HepG2 (cell line): Measurements from ENCODE around the gene TBRG4. TPM values are rescaled to one million over a fixed set of nuclear protein-coding genes. Genes with fewer than 3 reads are reported as not detected.

ENCODE experiments used
- ATAC-seq: fragments of 200-7000 bp; cut with Tn5 transposase; 3 replicates; pipeline ENCODE4 v1.9.1; 2020; ENCODE audit warnings: mild to moderate bottlenecking, moderate library complexity
- BruUV-seq: library from RNA; stranded (reverse); fragments of 400-500 nt; replicated peaks from 2 replicates; lab custom pipeline; 2021; lab: Mats Ljungman, UMichigan
- CTCF ChIA-PET: fragments of 300-600 bp; formaldehyde crosslinking; extraction: SDS; loops from one replicate; lab custom pipeline; 2021; ENCODE audit warnings: low total read pairs, inconsistent platforms, low intra/inter-chr PET ratio; lab: Yijun Ruan, JAX
- POLR2A ChIA-PET: fragments of 350-600 bp; sonication (Branson Sonifier 250); formaldehyde crosslinking; loops from one replicate; lab custom pipeline; 2020; ENCODE audit warnings: antibody characterized with exemption, inconsistent platforms; lab: Yijun Ruan, JAX
- DNase-seq: peaks from one replicate; pipeline ENCODE4 v3.0.0-alpha.2; 2015; ENCODE audit warnings: low spot score
- FAIRE-seq: peaks from 3 replicates; lab custom pipeline; 2011; peaks lifted over from hg19 to GRCh38; lab: Jason Lieb, UNC
- H2AFZ ChIP-seq: one replicate; pipeline ENCODE4 v1.6.1; 2011; ENCODE audit warnings: low read length, inconsistent platforms
- H3K27ac ChIP-seq: fragments of 300-600 bp; 3 replicates; pipeline ENCODE4 v1.8.0; 2011; ENCODE audit warnings: mixed run types, mild to moderate bottlenecking, mixed read lengths, low read length, inconsistent platforms; ENCODE audit not compliant: insufficient read depth; ENCODE audit errors: extremely low read length
- H3K27me3 ChIP-seq, 2 experiments: fragments of 200-600 bp in 1 of 2; 2 replicates in 1 of 2; 3 replicates in 1 of 2; pipeline versions ENCODE4 v1.6.0 to v1.8.0; 2011; ENCODE audit warnings: low read length in 2 of 2, mild to moderate bottlenecking in 2 of 2, moderate library complexity in 2 of 2, inconsistent platforms in 1 of 2; ENCODE audit not compliant: insufficient read depth in 2 of 2, control insufficient read depth in 1 of 2
- H3K36me3 ChIP-seq, 2 experiments: fragments of 200-600 bp in 1 of 2; replicated peaks in 1 of 2; 2 replicates in 1 of 2; 3 replicates in 1 of 2; pipeline versions ENCODE4 v1.5.1 to v1.8.0; 2011; ENCODE audit warnings: low read length in 2 of 2, inconsistent platforms in 1 of 2; ENCODE audit not compliant: insufficient read depth in 2 of 2, control insufficient read depth in 1 of 2
- H3K4me1 ChIP-seq: 2 replicates; pipeline ENCODE4 v1.5.1; 2012; ENCODE audit warnings: low read length, inconsistent platforms; ENCODE audit not compliant: insufficient read depth
- H3K4me2 ChIP-seq: 2 replicates; pipeline ENCODE4 v1.6.0; 2011; ENCODE audit warnings: low read depth, low read length, inconsistent platforms
- H3K4me3 ChIP-seq, 3 experiments: fragments of 200-600 bp in 1 of 3; sonication (generic), shearing (Covaris generic) in 1 of 3; replicated peaks in 1 of 3; 2 replicates each; pipeline ENCODE4 v1.5.1; 2011 to 2016; ENCODE audit warnings: low read length in 3 of 3, inconsistent platforms in 2 of 3, low read depth in 2 of 3, mild to moderate bottlenecking in 2 of 3, control low read depth in 1 of 3, mixed read lengths in 1 of 3; ENCODE audit not compliant: insufficient read depth in 1 of 3
- H3K79me2 ChIP-seq: one replicate; pipeline ENCODE4 v1.6.1; 2011; ENCODE audit warnings: low read length, inconsistent platforms; ENCODE audit not compliant: insufficient read depth
- H3K9ac ChIP-seq: 2 replicates; pipeline ENCODE4 v1.6.0; 2011; ENCODE audit warnings: mild to moderate bottlenecking, low read depth, low read length, inconsistent platforms; ENCODE audit not compliant: insufficient read depth
- H3K9me3 ChIP-seq: 2 replicates; pipeline ENCODE4 v1.5.1; 2012; ENCODE audit warnings: mild to moderate bottlenecking, low read length
- H4K20me1 ChIP-seq: 2 replicates; pipeline ENCODE4 v1.6.0; 2011; ENCODE audit warnings: inconsistent platforms, mild to moderate bottlenecking, low read length, moderate library complexity; ENCODE audit not compliant: insufficient read depth
- CENPT ChIP-seq: sonication (generic); formaldehyde crosslinking; IDR thresholded peaks from 2 replicates; pipeline ENCODE4 v1.8.0; 2022; ENCODE audit warnings: low read depth, mild to moderate bottlenecking, moderate library complexity, missing genetic modification reagents
- FOXO1 ChIP-seq: sonication (generic); formaldehyde crosslinking; IDR thresholded peaks from 2 replicates; pipeline ENCODE4 v1.4.0; 2020; ENCODE audit warnings: missing genetic modification reagents
- HNRNPUL1 ChIP-seq: fragments of 200-400 bp; formaldehyde crosslinking; IDR thresholded peaks from 2 replicates; pipeline ENCODE4 v1.6.1; 2017; ENCODE audit warnings: low read depth, mild to moderate bottlenecking, low read length, moderate library complexity
- JUND ChIP-seq: sonication (generic); formaldehyde crosslinking; IDR thresholded peaks from 2 replicates; pipeline ENCODE4 v1.8.0; 2022; ENCODE audit warnings: mild to moderate bottlenecking, missing genetic modification reagents
- NCOA2 ChIP-seq: sonication (generic); formaldehyde crosslinking; IDR thresholded peaks from 2 replicates; pipeline ENCODE4 v1.8.0; 2022; ENCODE audit warnings: inconsistent platforms
- NFAT5 ChIP-seq: sonication (generic); formaldehyde crosslinking; IDR thresholded peaks from 2 replicates; pipeline ENCODE4 v1.4.0; 2020; ENCODE audit warnings: missing genetic modification reagents
- SKI ChIP-seq: fragments of 450-650 bp; IDR thresholded peaks from one replicate; pipeline ENCODE4 v1.6.1; 2018; ENCODE audit warnings: mild to moderate bottlenecking; ENCODE audit not compliant: partially characterized antibody
- ZNF331 ChIP-seq: sonication (generic); formaldehyde crosslinking; IDR thresholded peaks from 2 replicates; pipeline ENCODE4 v1.4.0; 2020; ENCODE audit warnings: missing genetic modification reagents
- ZNF512B ChIP-seq: sonication (generic); formaldehyde crosslinking; IDR thresholded peaks from 2 replicates; pipeline ENCODE4 v1.5.1; 2020; ENCODE audit warnings: missing genetic modification reagents, mild to moderate bottlenecking, borderline replicate concordance
- ZNF556 ChIP-seq: sonication (generic); formaldehyde crosslinking; IDR thresholded peaks from 2 replicates; pipeline ENCODE4 v1.4.0; 2020; ENCODE audit warnings: mild to moderate bottlenecking, missing genetic modification reagents, borderline replicate concordance
- ZNF589 ChIP-seq: sonication (generic); formaldehyde crosslinking; conservative IDR thresholded peaks from 2 replicates; pipeline ENCODE4 v1.8.0; 2022; ENCODE audit warnings: mild to moderate bottlenecking, moderate library complexity, missing genetic modification reagents
- WGBS: methylation state at CpG from one replicate; pipeline ENCODE4 v1.1.6; 2017; ENCODE audit warnings: low lambda C conversion rate; 5-methylcytosine and 5-hydroxymethylcytosine counted together
- in situ Hi-C: cut with HindIII; loops from 2 replicates; pipeline ENCODE4 v1.10.0; 2017; ENCODE audit warnings: low pct_unique_long_range_greater_than_20kb; ENCODE audit not compliant: extremely low pct_ligation_motif_present
- intact Hi-C: fragments of 100-400 bp; cut with micrococcal nuclease; formaldehyde crosslinking; loops from one replicate; pipeline ENCODE4 v1.10.0; 2022; ENCODE audit not compliant: unreplicated experiment
- polyA plus RNA-seq, 8 experiments: library from polyadenylated mRNA; depleted of rRNA in 3 of 8; stranded (reverse) in 7 of 8; unstranded in 1 of 8; fragments of >200 nt; fragmentation: Illumina TruSeq in 4 of 8; extraction: Trizol in 4 of 8; gene quantifications; 2 replicates each; pipeline versions ENCODE4 v1.2.1 to v1.2.3, GENCODE V29; 2011 to 2016; ENCODE audit warnings: low read depth in 4 of 8, missing spikeins in 1 of 8, mixed read lengths in 1 of 8; ENCODE audit not compliant: insufficient read depth in 1 of 8
- total RNA-seq, 5 experiments: library from RNA; depleted of rRNA; stranded (reverse); fragments of >200 nt; fragmentation: Illumina TruSeq; extraction: Trizol; gene quantifications; 2 replicates each; pipeline ENCODE4 v1.2.3, GENCODE V29; 2016; ENCODE audit warnings: low read depth in 1 of 5
- TF ChIP-seq, protein P1 (sequence below): sonication (generic); formaldehyde crosslinking; conservative IDR thresholded peaks from 2 replicates; pipeline ENCODE4 v1.4.0; 2020; ENCODE audit warnings: missing genetic modification reagents
- TF ChIP-seq, protein P2 (sequence below): sonication (generic); formaldehyde crosslinking; IDR thresholded peaks from 2 replicates; pipeline ENCODE4 v1.4.0; 2020; ENCODE audit warnings: mild to moderate bottlenecking, missing genetic modification reagents

Gene TBRG4
- total and polyA plus RNA-seq, 2 of the 13 experiments (the other 11 are each of a cell fraction or from before 2014, with no cell fraction given), result 87.8 to 107 TPM

DNA sequence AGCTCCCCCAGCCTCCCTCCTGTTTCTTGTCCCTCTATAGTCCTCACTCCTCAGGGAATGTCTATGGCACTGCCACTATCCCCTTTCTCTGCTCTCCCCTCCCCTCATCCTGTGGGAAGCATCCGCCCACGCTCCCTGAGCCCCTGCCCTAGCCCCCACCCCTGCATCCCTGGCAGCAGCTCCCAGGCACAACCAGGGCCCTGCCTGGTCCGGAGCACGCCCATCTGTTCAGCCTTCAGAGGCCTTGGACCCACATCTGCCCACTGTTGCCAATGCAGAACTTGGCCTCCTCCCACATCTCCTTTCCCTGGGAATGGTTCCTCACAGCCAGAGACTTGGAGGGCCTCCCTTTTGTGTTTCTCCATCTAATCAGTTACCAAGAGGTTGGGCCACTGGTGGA, 20.4 kb upstream of the TBRG4 start (continued):
- TF ChIP-seq ZNF512B (no peak), NFAT5 (CRISPR knock-in tag) (no peak), HNRNPUL1 (no peak), NCOA2 (no peak)

GRCh38 chr7:45130910-45131309, 19.4 kb upstream of the TBRG4 start:
- no peak for ATAC-seq
- DNase-seq, result no peak
- H3K79me2 ChIP-seq, result no peaks in the 10 kb centered on the region
- ChIA-PET CTCF (no interaction called here), POLR2A (no interaction called here)
- H3K27me3 ChIP-seq, result peaks cover 7 to 44% of the 10 kb centered on the region in 2 experiments; a peak in 4 of 5 replicates
- WGBS, result 39% methylated on average over 8 of the region's 9 CpGs
- no peak overlapping the region for H3K27ac ChIP-seq
- in situ Hi-C loops (loop anchor here (10.0 kb wide), 1 partner anchor 276 kb away; no protein-coding TSS in a partner anchor), intact Hi-C loops (no loop called here)
- FAIRE-seq, result no peak
- H3K4me1 ChIP-seq, result 0 out of 2 replicates have a peak, but pooled peaks cover 4% of the 10 kb centered on the region
- H3K36me3 ChIP-seq, result no peaks in the 10 kb centered on the region
- H2AFZ ChIP-seq, result no peak overlapping the region
- no peak overlapping the region for H3K4me3 ChIP-seq
- H3K4me2 ChIP-seq, result no peak overlapping the region
- no TSS peak for BruUV-seq
- no peaks in the 10 kb centered on the region for H3K9me3 ChIP-seq
- H3K9ac ChIP-seq, result no peak overlapping the region
- no peaks in the 10 kb centered on the region for H4K20me1 ChIP-seq
- TF ChIP-seq FOXO1 (no peak), ZNF556 (CRISPR knock-in tag) (no peak), JUND (CRISPR knock-in tag) (no peak), SKI (no peak), ZNF331 (CRISPR knock-in tag) (no peak), CENPT (CRISPR knock-in tag) (no peak), ZNF589 (CRISPR knock-in tag) (no peak)
- TF ChIP-seq, protein P1, sequence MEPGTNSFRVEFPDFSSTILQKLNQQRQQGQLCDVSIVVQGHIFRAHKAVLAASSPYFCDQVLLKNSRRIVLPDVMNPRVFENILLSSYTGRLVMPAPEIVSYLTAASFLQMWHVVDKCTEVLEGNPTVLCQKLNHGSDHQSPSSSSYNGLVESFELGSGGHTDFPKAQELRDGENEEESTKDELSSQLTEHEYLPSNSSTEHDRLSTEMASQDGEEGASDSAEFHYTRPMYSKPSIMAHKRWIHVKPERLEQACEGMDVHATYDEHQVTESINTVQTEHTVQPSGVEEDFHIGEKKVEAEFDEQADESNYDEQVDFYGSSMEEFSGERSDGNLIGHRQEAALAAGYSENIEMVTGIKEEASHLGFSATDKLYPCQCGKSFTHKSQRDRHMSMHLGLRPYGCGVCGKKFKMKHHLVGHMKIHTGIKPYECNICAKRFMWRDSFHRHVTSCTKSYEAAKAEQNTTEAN (CRISPR knock-in tag), result no peak
- TF ChIP-seq, protein P2, sequence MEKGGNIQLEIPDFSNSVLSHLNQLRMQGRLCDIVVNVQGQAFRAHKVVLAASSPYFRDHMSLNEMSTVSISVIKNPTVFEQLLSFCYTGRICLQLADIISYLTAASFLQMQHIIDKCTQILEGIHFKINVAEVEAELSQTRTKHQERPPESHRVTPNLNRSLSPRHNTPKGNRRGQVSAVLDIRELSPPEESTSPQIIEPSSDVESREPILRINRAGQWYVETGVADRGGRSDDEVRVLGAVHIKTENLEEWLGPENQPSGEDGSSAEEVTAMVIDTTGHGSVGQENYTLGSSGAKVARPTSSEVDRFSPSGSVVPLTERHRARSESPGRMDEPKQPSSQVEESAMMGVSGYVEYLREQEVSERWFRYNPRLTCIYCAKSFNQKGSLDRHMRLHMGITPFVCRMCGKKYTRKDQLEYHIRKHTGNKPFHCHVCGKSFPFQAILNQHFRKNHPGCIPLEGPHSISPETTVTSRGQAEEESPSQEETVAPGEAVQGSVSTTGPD (CRISPR knock-in tag), result no peak
